ENCODE data around the gene LACTB. TPM values are rescaled to one million over a fixed set of nuclear protein-coding genes. Genes with fewer than 3 reads are reported as not detected.
A peak's percentile ranks its signal among the peaks of the same experiment; 100 is the strongest.

LACTB gene
- total RNA-seq, 1 donor from 2014 or later = 18.8 TPM

GRCh38 chr15:63122002-63122875 is 578 bp downstream of the LACTB start:
- DNase-seq (ENCODE audit: low spot score) = peak; percentile 92
- peak; percentile 96 for ATAC-seq

- no peak for ATAC-seq
- no peak for DNase-seq (ENCODE audit: low spot score)
Observed at GRCh38 chr15:63124506-63124905, 2.8 kb downstream of the LACTB start.

DNA sequence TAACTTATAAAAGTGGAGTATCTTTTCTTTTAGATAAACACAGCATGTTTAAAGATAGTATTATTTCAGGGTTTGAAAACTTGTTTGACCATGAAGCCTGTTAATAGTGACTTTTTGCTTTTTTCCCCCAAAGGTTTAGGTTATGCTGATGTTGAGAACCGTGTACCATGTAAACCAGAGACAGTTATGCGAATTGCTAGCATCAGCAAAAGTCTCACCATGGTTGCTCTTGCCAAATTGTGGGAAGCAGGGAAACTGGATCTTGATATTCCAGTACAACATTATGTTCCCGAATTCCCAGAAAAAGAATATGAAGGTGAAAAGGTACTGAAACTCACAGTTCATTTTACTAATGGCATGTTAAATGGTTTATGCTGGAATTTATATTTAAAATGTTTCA is 5.1 kb downstream of the LACTB start:
- ATAC-seq (no peak), DNase-seq (ENCODE audit: low spot score) (no peak)

DNA sequence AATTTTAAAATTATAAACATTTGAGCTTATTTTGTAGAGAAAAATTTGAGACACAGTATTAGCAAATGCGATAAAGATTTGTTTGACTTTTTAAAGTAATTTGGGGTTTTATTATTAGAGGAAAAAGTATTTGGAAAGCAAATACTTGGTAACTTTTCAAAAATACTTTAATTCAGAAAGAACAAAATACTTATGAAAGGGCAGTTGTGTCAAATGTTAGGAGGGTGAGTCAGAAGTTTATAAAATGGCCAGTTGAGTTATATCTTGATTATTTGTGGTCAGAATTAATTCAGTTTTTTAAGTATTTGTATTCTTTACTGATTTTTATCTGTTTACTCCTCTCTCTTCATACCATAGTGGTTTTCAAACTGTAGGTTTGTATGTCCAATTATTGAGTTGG is 12.1 kb downstream of the LACTB start:
- DNase-seq (ENCODE audit: low spot score) (no peak), ATAC-seq (no peak)

DNA sequence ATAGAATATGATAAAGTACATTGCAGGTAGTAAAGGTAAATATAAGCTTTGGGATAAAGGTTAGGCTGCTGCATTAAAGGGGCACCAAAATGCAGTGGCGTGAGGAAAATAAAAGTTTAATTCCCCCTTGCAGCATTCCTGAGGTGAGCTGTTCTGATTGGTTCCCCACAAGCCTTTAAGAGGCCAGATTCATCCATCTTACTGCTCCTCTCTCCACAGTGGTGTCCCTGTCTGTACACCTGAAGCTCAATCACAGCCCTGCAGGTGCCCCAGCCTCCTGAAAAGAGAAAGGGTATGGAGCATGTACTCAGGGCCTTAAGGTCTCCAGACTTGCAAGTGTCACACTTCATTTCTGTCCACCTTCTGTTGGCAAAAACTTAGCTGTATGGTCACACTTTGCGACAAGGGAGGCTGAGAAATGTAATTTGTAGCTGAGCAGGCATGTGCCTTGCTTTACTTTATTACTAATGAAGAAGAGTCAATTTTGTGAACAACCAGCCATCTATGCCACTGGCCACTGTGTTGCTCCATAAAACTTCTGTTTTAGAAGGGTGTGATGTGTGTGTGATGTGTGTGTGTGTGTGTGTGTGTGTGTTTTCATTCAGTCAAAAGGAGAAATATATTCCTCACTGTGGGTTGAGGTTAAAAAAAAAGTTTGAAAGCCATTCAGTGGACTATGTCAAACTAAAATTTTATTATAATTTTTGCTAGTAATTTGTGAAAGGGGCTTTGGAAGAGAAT is 12.8 kb downstream of the LACTB start:
- no peak for DNase-seq (ENCODE audit: low spot score)

DNA sequence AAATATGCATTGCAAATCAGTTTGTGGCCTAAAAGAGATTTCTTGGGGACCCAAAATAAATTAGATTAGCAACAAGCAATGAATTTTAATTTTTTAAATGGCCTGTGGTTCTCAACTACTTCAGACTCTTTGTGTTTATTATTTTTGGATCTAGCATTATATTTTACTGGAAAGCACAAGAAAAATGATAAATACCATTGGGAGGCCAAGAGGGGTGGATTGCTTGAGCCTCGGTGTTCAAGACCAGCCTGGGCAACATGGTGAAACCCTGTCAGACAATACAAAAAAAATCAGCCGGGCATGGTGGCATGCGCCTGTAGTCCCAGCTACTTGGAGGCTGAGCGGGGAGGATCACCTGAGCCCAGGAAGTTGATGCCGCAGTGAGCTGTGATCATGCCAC is 13.6 kb downstream of the LACTB start:
- no peak for ATAC-seq

More for the DNA sequence above, 12.8 kb downstream of the LACTB start:
- ATAC-seq = no peak

DNA sequence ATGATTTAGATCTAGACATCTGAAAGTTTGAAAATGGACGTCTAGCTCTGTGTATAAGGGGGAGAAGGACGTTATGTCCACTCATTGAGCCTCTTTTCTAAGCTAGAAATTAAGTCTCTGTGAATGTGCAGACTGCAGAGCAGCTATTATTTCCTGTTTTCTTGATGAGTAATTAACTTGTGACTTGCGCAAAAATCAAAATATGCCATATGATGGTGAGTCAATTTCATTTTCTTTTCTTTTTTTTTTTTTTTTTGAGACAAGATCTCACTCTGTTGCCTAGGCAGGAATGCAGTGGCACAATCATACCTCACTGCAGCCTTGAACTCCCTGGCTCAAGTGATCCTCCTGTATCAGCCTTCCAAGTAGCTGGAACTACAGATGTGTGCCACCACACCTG is 14.1 kb downstream of the LACTB start:
- no peak for DNase-seq (ENCODE audit: low spot score)
- peak; percentile 27 for ATAC-seq

More for the DNA sequence above, 13.6 kb downstream of the LACTB start:
- no peak for DNase-seq (ENCODE audit: low spot score)

DNA sequence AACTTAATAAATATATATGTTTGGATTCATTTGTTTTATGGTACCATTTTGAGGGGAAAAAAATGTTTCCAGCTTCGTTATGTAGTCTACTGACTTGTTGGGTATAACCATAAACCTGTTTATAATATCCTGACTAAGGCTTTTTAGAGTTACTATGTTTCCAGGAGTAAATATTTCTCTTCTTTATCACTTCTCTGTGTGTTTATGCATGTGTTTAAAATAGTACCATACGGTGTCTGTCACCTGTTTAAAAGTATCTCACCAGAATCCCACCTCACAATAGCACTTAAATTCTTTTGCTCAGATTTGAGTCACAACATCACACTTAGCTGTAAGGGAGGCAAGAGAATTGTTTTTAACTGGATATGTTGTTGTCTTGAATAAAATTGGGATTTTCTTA is 15.1 kb downstream of the LACTB start:
- no peak for ATAC-seq
- no peak for DNase-seq (ENCODE audit: low spot score)

GRCh38 chr15:63140936-63141335 is 19.3 kb downstream of the LACTB start:
- DNase-seq (ENCODE audit: low spot score) (no peak), ATAC-seq (no peak)

GRCh38 chr15:63145426-63145825 is 23.8 kb downstream of the LACTB start:
- ATAC-seq (no peak), DNase-seq (ENCODE audit: low spot score) (no peak)

- DNase-seq (ENCODE audit: low spot score) (no peak), ATAC-seq (no peak)
Observed at GRCh38 chr15:63146684-63147083, 25.0 kb downstream of the LACTB start.

DNA sequence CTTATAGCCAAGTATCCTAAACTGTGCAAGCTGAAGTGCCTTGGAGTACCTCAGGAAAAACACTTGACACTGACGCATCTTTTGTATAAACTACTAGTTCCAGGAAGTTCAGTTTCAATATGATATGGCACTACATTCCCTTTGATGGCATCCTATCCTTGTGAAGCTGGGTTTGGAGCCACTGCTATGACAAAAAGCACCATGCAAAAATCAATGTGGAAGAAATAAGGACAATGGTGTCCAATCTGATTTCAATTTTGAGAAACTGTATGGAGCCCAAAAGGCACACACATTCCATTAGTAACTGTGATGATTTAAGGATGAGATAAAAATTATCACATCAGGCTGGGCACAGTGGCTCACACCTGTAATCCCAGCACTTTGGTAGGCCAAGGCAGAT is 30.0 kb downstream of the LACTB start:
- DNase-seq (ENCODE audit: low spot score) (no peak), ATAC-seq (no peak)

DNA sequence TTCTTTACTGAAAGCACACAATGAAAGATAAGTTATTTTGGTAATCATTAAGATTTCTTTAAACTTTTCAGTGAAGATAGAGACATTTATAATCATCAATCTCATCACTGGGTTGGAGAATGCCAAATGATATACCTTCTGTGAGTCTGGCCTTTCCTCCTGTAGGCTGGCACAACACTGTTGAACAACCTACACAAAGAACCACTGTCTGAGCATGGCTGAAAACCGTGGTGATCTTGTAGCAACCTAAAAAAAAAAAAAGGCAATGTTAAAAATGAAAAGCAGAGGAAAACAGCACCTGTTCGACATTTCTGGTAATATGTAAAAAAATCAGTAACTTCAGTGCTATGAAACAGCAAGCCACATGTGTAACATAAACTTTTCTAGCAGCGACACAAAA is 33.8 kb downstream of the LACTB start:
- DNase-seq (ENCODE audit: low spot score) = no peak
- no peak for ATAC-seq

GRCh38 chr15:63156086-63156710 is 34.5 kb downstream of the LACTB start:
- no peak for ATAC-seq

GRCh38 chr15:63156755-63157117 is 35.1 kb downstream of the LACTB start:
- peak; percentile 61 for ATAC-seq
- peak; percentile 59 for DNase-seq (ENCODE audit: low spot score)

More at GRCh38 chr15:63156086-63156710, 34.5 kb downstream of the LACTB start:
- no peak for DNase-seq (ENCODE audit: low spot score)

DNA sequence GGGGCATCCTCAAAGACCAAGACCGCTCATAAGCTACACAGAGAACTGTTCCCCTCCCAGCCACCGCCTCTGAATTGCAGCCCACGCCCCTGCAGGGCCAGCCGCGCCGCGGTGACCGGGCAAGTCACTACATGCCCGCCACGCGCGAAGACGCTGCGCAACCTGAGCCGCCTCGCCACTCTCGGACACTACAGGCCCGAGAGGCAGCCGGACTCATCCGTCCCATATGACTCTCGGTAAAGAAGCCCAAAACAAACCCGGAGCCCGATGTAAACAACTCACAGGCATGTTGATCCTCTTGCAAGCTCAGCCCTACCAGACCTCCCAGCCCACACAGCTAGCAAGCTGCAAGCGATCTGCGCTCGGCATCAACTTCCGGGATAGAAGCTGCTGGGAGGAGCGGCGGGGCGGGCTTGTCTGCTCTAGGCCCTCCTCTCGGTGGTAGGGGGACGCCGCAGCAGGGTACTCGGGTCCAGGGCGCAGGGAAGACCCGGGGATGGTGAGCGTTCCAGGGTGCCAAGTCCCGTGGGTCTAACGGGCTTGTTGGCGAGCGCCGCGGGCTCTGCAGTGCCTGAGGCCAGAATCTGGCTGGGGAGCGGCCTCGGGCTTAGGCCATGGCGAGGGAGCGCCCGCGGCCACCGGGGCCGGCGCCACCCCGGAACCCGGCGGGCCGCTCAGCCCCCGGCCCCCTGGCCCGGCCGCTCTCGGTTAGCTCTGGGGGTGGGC is 35.6 kb downstream of the LACTB start, which contains the start of gene RPS27L:
Gene RPS27L, minus strand, starts transcription at position 360 of the 726 bp plus-strand sequence. Its CDS starts 72 bp downstream, at position 288.
- peak; percentile 96 for ATAC-seq

DNA sequence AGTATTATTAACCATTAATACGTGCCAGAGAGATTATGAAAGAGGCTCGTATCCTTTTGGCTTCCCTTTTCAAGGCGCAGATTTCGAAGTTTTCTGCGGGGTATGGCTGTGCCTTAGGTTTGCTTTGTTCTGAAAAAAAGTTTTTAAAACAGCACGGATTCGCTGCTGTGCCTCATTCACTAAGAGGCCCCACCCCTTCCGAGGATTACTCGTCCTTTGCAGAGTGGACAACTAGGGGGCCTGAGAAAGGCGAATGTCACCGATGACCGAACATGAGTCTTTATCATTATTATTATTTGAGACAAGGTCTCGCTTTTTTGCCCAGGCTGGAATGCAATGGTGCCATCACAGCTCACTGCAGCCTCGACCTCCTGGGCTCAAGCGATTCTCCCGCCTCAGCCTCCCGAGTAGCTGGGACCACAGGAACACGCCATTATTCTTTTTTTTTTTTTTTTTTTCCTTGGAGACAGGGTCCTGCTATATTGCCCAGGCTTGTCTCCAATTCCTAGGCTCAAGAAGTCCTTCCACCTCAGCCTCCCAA is 36.3 kb downstream of the LACTB start:
- DNase-seq (ENCODE audit: low spot score) (no peak), ATAC-seq (peak; percentile 52)

More for the DNA sequence above, 35.6 kb downstream of the LACTB start, which contains the start of gene RPS27L:
- DNase-seq (ENCODE audit: low spot score) = peak; percentile 92

DNA sequence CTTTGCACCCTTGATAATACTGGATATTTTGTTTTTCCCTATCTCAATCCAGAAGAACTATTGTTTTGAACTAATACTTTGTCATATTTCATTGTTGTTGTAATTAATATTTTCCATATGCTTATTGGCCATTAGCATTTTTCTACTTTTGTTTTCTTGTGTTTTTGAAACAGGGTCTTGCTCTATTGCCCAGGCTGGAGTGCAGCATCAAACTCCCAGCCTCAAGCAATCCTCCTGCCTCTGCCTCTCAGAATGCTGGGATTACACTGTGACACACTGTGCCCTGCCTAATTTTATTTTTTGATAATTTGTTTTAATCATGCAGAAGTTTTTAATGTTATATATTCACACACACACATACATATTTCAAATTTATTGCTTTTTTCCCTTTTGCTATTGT is 39.0 kb downstream of the LACTB start:
- ATAC-seq = no peak
- no peak for DNase-seq (ENCODE audit: low spot score)

- ATAC-seq (no peak), DNase-seq (ENCODE audit: low spot score) (no peak)
Observed at GRCh38 chr15:63163217-63163616, 41.6 kb downstream of the LACTB start.

DNA sequence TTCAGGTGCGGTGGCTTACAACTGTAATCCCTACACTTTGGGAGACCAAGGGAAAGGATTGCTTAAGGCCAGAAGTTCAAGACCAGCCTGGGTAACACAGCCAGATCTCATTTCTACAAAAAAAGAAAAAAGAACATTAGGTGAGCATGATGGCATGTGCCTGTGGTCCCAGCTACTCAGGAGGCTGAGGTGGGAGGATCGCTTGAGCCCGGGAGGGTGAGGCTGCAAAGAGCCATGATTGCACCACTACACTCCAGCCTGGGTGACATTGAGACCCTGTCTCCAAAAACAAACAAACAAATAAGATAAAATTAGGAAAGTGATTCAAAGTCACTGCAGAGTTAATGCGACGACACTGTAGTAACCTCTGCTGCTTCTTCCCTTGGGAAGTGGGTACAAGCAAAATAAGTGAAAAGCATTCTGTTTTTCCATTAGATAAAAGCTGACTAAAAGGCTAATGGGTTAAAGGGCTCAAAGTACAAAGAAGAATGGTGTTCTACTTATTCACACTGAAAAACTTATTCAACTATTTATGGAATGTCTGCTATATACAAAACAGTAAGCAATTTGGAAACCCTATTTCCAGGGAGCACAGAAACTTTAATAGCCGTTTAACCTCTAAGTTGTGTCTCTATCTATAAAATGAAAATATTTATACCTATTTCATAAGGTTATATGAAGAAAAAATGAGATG is 43.7 kb downstream of the LACTB start:
- DNase-seq (ENCODE audit: low spot score) = no peak

More for the DNA sequence above, 43.7 kb downstream of the LACTB start:
- ATAC-seq = no peak

Data from left lobe of liver (tissue), 2 donors.